Dedifferentiated amniotic fluid mesenchymal stem cell (primary cell): ENCODE results near the gene TNFAIP2.

ENCODE experiments used
- DNase-seq: peaks from one replicate; pipeline ENCODE4 v3.0.0-alpha.2; 2016; ENCODE audit errors: extremely low spot score

Gene TNFAIP2

GRCh38 chr14:103122585-103122946, 695 bp upstream of the TNFAIP2 start:
- DNase-seq, result no peak

GRCh38 chr14:103123634-103124500, 606 bp downstream of the TNFAIP2 start:
- DNase-seq, result no peak

DNA sequence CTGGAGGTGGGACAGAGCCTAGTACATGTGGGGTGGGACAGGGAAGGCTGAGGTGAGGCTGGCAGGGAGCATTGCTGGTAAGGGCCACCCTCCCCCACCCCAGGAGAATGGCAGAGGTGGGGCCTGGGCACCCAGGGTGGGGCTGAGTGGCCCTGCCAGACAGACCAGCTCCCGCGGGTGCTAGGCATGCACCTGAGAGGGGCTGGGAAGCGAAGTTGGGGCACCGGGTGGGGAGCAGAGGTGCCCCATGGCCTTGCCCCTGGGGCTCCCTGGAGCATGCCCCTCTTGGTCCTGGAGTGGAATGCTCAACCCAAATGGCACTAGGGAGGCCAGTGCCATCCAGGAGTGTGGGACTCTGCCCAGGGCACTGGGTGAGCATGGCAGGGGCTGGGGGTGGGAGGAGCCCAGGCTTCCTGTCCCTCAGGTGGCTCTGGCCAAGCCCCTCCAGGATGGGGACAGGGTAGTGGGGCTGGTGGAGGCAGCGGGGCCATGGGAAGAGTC, 1.3 kb downstream of the TNFAIP2 start:
- DNase-seq, result no peak

DNA sequence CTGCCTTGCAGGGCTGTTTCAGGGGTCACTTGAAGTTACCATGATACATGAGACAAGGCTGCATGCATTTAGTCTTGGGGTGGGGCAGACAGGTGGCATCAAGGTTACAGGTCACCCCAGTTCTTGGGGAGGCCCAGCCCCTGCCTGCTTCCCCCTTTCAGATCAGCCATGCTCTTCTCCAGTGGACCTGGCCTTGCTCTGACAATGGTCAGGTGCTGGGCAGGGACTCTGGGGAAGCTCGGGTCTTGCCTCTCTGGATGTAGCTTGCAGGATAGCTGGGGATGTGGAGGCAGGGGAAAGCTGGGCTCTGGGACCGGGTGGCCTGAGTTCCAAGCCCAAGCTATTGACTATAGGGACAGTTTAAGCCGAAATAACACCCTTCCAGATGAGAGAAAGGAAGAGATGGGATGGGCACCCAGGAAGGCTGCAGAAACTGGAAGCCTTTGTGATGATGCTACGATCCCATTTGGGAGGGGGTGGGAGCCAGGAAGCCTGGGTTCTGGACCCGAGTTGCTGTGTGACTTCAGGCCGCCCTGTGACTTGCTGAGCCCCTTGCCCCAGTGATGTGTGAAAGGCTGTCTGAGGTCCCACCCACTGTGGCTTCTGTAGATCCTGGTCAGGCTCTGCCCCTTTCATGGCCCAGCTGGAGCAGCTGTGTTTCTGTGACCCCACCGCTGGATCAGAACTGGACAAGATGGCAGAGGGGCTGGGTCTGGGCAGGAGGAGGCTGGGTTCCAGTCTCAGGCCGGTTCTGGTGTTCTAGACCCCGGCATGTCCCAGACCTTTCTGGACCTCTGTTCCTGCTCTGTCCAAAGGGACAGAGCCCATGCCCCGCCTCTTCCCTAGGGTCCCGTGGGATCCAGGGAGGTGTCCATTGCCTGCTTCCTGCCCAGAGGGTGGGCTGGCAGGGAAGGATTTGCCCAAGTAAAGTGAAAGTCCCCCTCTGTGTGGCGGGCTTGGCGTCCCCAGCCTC, 2.1 kb downstream of the TNFAIP2 start:
- DNase-seq, result no peak

DNA sequence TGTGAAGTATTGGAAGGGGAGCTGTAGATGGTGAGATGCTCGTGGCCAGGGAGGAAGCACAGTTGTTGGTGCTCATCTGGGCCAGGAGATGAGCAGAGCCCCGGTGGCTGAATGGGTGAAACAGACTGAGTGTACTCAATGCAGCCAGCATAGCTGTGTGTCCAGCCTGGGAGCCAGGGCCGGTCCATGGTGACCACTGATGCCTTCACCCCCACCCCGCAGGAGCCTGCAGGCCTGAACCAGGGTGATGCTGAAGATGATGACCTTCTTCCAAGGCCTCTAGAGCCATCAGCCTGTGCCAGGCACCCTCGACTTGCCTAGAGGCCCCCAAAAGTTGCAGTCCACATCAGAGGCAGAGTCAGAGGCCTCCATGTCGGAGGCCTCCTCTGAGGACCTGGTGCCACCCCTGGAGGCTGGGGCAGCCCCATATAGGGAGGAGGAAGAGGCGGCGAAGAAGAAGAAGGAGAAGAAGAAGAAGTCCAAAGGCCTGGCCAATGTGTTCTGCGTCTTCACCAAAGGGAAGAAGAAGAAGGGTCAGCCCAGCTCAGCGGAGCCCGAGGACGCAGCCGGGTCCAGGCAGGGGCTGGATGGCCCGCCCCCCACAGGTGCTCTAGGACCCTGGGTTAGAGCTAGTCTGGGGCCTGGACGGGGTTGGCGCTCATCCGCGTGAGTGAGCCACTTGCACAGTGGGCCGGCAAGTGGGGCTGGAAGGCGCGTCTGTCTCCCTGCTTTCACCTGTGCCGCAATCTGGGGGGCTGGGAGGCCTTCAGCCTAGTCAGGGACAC, 3.0 kb downstream of the TNFAIP2 start:
- DNase-seq, result no peak

- no peak for DNase-seq
Observed at GRCh38 chr14:103126873-103127304, 3.6 kb downstream of the TNFAIP2 start.

DNA sequence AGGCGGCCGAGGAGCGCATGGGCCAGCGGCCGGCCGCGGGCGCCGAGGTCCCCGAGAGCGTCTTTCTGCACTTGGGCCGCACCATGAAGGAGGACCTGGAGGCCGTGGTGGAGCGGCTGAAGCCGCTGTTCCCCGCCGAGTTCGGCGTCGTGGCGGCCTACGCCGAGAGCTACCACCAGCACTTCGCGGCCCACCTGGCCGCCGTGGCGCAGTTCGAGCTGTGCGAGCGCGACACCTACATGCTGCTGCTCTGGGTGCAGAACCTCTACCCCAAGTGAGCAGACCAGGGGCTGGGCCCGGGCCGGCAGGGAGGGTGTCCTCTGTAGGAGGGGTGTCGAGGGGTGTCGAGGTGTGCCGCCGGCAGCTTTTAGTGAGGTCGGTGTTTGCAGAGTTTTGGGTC, 4.1 kb downstream of the TNFAIP2 start:
- DNase-seq, result no peak

DNA sequence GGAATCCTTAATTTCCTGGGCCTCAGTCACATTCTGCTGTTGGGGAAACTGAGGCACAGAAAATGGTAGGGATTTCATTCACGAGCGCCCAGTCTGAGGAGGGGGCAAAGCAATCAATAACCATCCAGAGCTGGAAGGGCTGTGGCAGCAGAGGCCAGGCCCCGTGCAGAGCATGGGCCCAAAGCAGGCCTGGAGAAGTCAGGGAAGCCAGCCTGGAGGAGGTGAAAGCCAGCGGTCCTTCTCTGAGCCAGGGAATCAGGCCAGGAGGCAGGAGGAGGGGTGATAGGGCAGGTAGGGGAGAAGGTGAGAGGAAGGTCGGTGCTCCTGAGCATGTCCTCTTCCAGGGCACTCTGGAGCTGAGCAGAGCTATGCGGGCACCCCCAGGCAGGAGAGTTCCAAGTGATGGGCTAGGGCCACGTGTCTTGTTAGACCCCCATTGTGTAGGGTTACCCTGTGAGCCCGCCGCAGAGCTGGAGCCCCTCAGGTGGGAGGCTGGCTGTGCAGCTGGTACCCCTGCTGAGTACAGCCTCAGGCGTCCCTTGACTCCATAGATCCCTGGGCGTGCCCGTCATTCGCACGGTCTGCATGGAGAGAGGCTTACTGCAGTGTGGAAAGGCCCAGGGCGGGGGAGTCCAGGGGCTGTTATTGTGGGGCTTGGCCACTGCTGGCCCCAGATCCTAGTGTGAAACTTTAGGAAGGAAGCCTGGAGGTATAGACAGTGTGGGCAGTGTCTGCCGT, 4.8 kb downstream of the TNFAIP2 start:
- DNase-seq, result no peak

DNA sequence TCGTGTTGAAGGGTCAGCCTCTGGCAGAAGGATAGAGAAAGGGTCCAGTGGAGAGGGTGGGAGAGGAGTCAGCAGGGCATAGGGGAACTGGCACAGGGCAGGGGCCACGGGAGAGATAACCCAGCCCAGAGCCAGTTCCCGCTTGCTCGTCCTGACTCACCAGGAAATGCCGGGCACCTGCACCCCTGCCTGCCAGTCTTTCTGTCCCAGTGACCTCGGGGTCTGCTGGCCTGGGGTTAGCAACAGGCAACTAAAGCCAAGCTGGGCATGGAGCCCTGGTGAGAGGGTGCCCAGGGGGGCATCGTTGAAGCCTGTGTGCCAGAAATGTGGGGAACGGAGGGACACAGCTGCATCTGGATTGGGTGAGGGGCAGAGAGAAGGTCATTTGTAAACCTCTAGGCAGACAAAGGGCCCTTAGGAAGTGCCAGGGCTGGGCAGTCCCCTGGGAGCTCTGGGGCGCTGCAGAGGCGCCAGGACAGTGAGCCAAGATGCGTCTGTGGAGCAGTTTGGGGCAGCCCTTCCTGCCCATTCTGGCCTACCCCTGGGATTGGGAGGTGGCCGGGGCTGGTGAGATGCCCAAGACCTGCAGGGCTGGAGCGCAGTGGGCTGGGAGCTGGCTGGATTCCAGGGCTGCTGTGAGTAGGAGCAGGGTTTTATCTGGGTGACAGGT, 5.5 kb downstream of the TNFAIP2 start:
- no peak for DNase-seq

DNA sequence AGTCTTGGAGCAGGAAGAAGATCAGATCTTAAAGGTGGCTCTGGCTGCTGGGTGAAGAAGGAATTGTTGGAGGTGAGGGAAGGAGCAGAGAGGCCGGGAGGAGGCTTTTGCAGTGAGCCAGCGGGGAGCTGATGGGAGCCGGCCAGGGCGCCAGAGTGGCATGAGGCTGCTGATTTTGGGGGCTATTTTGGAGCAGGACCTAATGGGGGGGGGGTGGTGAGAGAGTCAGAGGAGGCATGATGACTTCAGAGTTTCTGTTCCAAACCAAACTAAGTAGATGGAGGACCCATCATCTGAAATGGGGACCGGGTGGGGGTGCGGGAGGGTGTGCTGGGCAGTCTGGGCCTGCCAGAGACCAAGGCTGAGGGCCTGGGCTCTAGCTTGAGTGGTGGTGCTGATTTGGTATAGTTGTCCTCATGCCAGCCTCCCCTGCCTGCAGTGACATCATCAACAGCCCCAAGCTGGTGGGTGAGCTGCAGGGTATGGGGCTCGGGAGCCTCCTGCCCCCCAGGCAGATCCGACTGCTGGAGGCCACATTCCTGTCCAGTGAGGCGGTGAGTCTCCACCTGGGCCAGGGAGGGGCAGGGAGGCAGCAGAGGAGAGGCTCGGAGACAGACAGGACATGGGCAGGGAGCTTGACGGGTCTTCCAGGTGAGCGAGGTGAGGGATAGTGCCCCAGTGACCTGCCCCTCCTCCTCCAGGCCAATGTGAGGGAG, 6.2 kb downstream of the TNFAIP2 start:
- no peak for DNase-seq

- DNase-seq, result no peak
Observed at GRCh38 chr14:103130017-103130764, 6.9 kb downstream of the TNFAIP2 start.

DNA sequence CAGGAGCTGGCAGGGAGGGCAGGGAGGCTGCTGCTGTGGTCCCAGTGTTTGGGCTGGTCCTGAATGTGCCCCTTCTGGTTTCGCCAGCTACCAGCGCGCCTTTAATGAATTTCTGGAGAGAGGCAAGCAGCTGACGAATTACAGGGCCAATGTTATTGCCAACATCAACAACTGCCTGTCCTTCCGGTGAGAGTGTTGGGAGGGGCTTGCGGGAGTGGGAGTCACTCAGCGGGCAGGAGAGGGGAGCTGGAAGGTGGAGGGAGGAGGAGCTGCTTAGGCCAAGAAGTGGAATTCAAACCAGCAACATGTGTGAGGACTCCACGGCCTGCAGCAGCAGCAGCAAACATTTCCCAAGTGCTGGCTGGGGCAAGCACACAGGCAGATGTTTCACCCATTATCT, 7.7 kb downstream of the TNFAIP2 start:
- DNase-seq, result no peak

GRCh38 chr14:103131580-103131979, 8.3 kb downstream of the TNFAIP2 start:
- DNase-seq, result no peak

- DNase-seq, result no peak
Observed at GRCh38 chr14:103132381-103133209, 9.3 kb downstream of the TNFAIP2 start.

- DNase-seq, result no peak
Observed at GRCh38 chr14:103133210-103134140, 10.2 kb downstream of the TNFAIP2 start.

GRCh38 chr14:103134405-103134804, 11.1 kb downstream of the TNFAIP2 start:
- DNase-seq, result no peak

DNA sequence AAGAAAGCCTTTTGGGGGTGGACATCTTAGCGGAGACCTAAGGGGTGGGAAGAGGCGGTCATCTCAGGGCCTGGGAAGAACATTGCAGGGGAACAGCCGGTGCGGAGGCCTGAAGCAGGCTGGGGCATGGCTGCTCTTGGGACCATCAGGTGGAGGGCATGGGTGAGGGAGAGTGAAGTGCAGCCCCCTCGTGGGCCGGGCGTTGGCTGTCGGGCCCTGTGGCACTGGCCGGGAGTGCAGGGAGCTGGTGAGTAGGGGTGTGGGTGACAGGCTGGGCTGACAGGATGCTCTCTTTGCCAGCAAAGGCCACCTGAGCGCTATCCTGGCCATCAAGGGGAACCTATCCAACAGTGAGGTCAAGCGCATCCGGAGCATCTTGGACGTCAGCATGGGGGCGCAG, 11.7 kb downstream of the TNFAIP2 start:
- no peak for DNase-seq
